ENCODE data around the gene EFCAB9. TPM values are rescaled to one million over a fixed set of nuclear protein-coding genes. Genes with fewer than 3 reads are reported as not detected.

The EFCAB9 gene
- polyA plus RNA-seq, 2 of the 4 experiments (the other 2 are of a cell fraction): not detected

- no peak overlapping the region for H3K27ac ChIP-seq
- WGBS (ENCODE audit: missing lambda C conversion rate): 96% methylated on average over 8 of the region's 8 CpGs
- ChIA-PET POLR2A (no interaction called here), CTCF (interaction anchor here (1.1 to 3.5 kb wide), 4 partner anchors 9 to 24 kb away, joined by 3 to 19 read pairs (median 4); partner anchors contain the start of gene STK10)
- H3K9me3 ChIP-seq: no peaks in the 10 kb centered on the region
- H3K4me3 ChIP-seq: no peak overlapping the region
- DNase-seq (ENCODE audit: low read depth in 1 of 2, low spot score in 1 of 2): no peak
- no peak for ATAC-seq
- no peak for FAIRE-seq
- no peak overlapping the region for H3K4me2 ChIP-seq
- TF ChIP-seq RCOR1 (IDR thresholded peaks at IDR 0.05; ENCODE audit: low read depth, low read length) (no peak), PHF8 (IDR thresholded peaks at IDR 0.05; ENCODE audit: borderline replicate concordance, low read depth) (no peak), CBX8 (IDR thresholded peaks at IDR 0.05) (no peak), EHMT2 (IDR thresholded peaks at IDR 0.05; ENCODE audit: low read depth) (no peak), CEBPB (IDR thresholded peaks at IDR 0.05) (no peak), ESRRA (IDR thresholded peaks at IDR 0.05; ENCODE audit: borderline replicate concordance, low read length) (no peak), POLR2A (IDR thresholded peaks at IDR 0.05; ENCODE audit: low read length) (no peak), TFCP2L1 (CRISPR knock-in tag; IDR thresholded peaks at IDR 0.05) (no peak)
- H3K4me1 ChIP-seq: peaks cover 9% of the 10 kb centered on the region
Observed at GRCh38 chr5:172211676-172212075, 17.7 kb downstream of the EFCAB9 start.

GRCh38 chr5:172213126-172213525, 19.2 kb downstream of the EFCAB9 start:
- ATAC-seq (no peak), FAIRE-seq (no peak), DNase-seq (ENCODE audit: low read depth in 1 of 2, low spot score in 1 of 2) (no peak)
- WGBS (ENCODE audit: missing lambda C conversion rate): 87% methylated on average over 4 of the region's 4 CpGs
- TF ChIP-seq PHF8 (IDR thresholded peaks at IDR 0.05; ENCODE audit: borderline replicate concordance, low read depth) (no peak), CTCF (IDR thresholded peaks at IDR 0.05) (no peak), RNF2 (IDR thresholded peaks at IDR 0.05; ENCODE audit: borderline replicate concordance, low read depth) (no peak), MAX (IDR thresholded peaks at IDR 0.05) (no peak), EHF (CRISPR knock-in tag; IDR thresholded peaks at IDR 0.05) (no peak), PBX3 (IDR thresholded peaks at IDR 0.05) (no peak), GATA3 (IDR thresholded peaks at IDR 0.05; ENCODE audit: borderline replicate concordance) (no peak), E2F6 (IDR thresholded peaks at IDR 0.05; ENCODE audit: borderline replicate concordance, low read depth) (no peak), USF2 (IDR thresholded peaks at IDR 0.05) (no peak), CHD2 (IDR thresholded peaks at IDR 0.05; ENCODE audit: low read length, partially characterized antibody) (no peak), HOXA7 (CRISPR knock-in tag; IDR thresholded peaks at IDR 0.05) (no peak), EHMT2 (IDR thresholded peaks at IDR 0.05; ENCODE audit: low read depth) (no peak), RAD21 (conservative IDR thresholded peaks at IDR 0.05 in 1 of 2, IDR thresholded peaks at IDR 0.05 in 1 of 2) (no peak), HMGXB4 (CRISPR knock-in tag; IDR thresholded peaks at IDR 0.05; ENCODE audit: borderline replicate concordance) (no peak)
- ChIA-PET CTCF (interaction anchor here (0.7 to 3.5 kb wide), 5 partner anchors 8 to 29 kb away, joined by 3 to 19 read pairs (median 5); partner anchors contain the start of gene STK10), POLR2A (no interaction called here)
- Histone ChIP-seq H3K9me3 (no peaks in the 10 kb centered on the region), H3K4me2 (no peak overlapping the region), H3K27ac (no peak overlapping the region), H3K4me1 (peaks cover 13% of the 10 kb centered on the region), H3K4me3 (no peak overlapping the region)
